Liver (tissue), 9 donors: ENCODE results near the gene RIOK1. TPM values are rescaled to one million over a fixed set of nuclear protein-coding genes. Genes with fewer than 3 reads are reported as not detected.

Source experiments
- DNase-seq: peaks from one replicate; pipeline ENCODE4 v3.0.0-alpha.2; 2017; ENCODE audit warnings: low spot score
- H3K27ac ChIP-seq, 2 donors: one replicate each; pipeline ENCODE4 v1.7.0; 2013; ENCODE audit warnings: inconsistent platforms in 2 of 2, low read length in 2 of 2, control low read depth in 1 of 2, low read depth in 1 of 2, mild to moderate bottlenecking in 1 of 2
- H3K27me3 ChIP-seq, 4 donors: one replicate each; pipeline versions ENCODE4 v1.6.1 to v1.7.0; 2013; ENCODE audit warnings: low read length in 3 of 4, inconsistent platforms in 1 of 4, mild to moderate bottlenecking in 1 of 4, moderate library complexity in 1 of 4; ENCODE audit not compliant: control insufficient read depth in 4 of 4, insufficient read depth in 4 of 4
- H3K36me3 ChIP-seq, 4 donors: one replicate each; pipeline versions ENCODE4 v1.6.1 to v1.7.0; 2013; ENCODE audit warnings: low read length in 3 of 4, mild to moderate bottlenecking in 3 of 4, low read depth in 1 of 4, moderate library complexity in 1 of 4; ENCODE audit not compliant: control insufficient read depth in 4 of 4, insufficient read depth in 3 of 4
- H3K4me1 ChIP-seq, 4 donors: one replicate each; pipeline versions ENCODE4 v1.6.1 to v1.7.0; 2013; ENCODE audit warnings: low read length in 3 of 4, mild to moderate bottlenecking in 3 of 4, moderate library complexity in 1 of 4; ENCODE audit not compliant: control insufficient read depth in 4 of 4, insufficient read depth in 4 of 4
- H3K4me3 ChIP-seq, 3 donors: one replicate each; pipeline versions ENCODE4 v1.6.1 to v1.7.0; 2013; ENCODE audit warnings: low read length in 3 of 3, control low read depth in 1 of 3, low read depth in 1 of 3, mild to moderate bottlenecking in 1 of 3
- H3K9ac ChIP-seq, 2 donors: one replicate each; pipeline ENCODE4 v1.7.0; 2013; ENCODE audit warnings: low read length in 2 of 2, mild to moderate bottlenecking in 2 of 2, moderate library complexity in 2 of 2, control low read depth in 1 of 2, low read depth in 1 of 2
- H3K9me3 ChIP-seq, 4 donors: one replicate each; pipeline versions ENCODE4 v1.6.1 to v1.7.0; 2013; ENCODE audit warnings: low read length in 3 of 4; ENCODE audit not compliant: control insufficient read depth in 4 of 4
- ATF3 ChIP-seq: IDR thresholded peaks from 2 replicates; pipeline ENCODE4 v1.6.1; 2016; ENCODE audit warnings: antibody characterized with exemption
- CTCF ChIP-seq: fragments of 150-350 bp; IDR thresholded peaks from 2 replicates; pipeline ENCODE4 v1.5.1; 2017; ENCODE audit warnings: improper control_type of control experiment, low read depth, low read length; ENCODE audit not compliant: missing input control
- EGR1 ChIP-seq, 2 donors: IDR thresholded peaks; 2 replicates each; pipeline ENCODE4 v1.6.1; 2016 to 2018; ENCODE audit warnings: antibody characterized with exemption in 2 of 2, low read depth in 2 of 2
- FOXA1 ChIP-seq: IDR thresholded peaks from 2 replicates; pipeline ENCODE4 v1.6.1; 2016; ENCODE audit warnings: antibody characterized with exemption
- FOXA2 ChIP-seq: IDR thresholded peaks from 2 replicates; pipeline ENCODE4 v1.6.1; 2016; ENCODE audit warnings: antibody characterized with exemption
- GABPA ChIP-seq, 2 donors: IDR thresholded peaks in 1 of 2; conservative IDR thresholded peaks in 1 of 2; 2 replicates each; pipeline ENCODE4 v1.6.1; 2016; ENCODE audit warnings: antibody characterized with exemption in 2 of 2, mild to moderate bottlenecking in 1 of 2, moderate library complexity in 1 of 2
- HNF4A ChIP-seq, 2 donors: conservative IDR thresholded peaks; 2 replicates each; pipeline ENCODE4 v1.6.1; 2016; ENCODE audit warnings: antibody characterized with exemption in 2 of 2, mild to moderate bottlenecking in 2 of 2
- HNF4G ChIP-seq: IDR thresholded peaks from 2 replicates; pipeline ENCODE4 v1.6.1; 2016; ENCODE audit warnings: antibody characterized with exemption
- JUND ChIP-seq, 2 donors: IDR thresholded peaks; 2 replicates each; pipeline ENCODE4 v1.6.1; 2016; ENCODE audit warnings: antibody characterized with exemption in 2 of 2
- MAX ChIP-seq: IDR thresholded peaks from 2 replicates; pipeline ENCODE4 v1.6.1; 2016; ENCODE audit warnings: antibody characterized with exemption
- NR2F2 ChIP-seq: IDR thresholded peaks from 2 replicates; pipeline ENCODE4 v1.6.1; 2016; ENCODE audit warnings: antibody characterized with exemption
- RAD21 ChIP-seq, 2 donors: IDR thresholded peaks; 2 replicates each; pipeline ENCODE4 v1.6.1; 2016; ENCODE audit warnings: antibody characterized with exemption in 2 of 2, mild to moderate bottlenecking in 2 of 2
- REST ChIP-seq: IDR thresholded peaks from 2 replicates; pipeline ENCODE4 v1.6.1; 2016; ENCODE audit warnings: antibody characterized with exemption, mild to moderate bottlenecking
- RXRA ChIP-seq, 2 donors: IDR thresholded peaks; 2 replicates each; pipeline ENCODE4 v1.6.1; 2017 to 2018; ENCODE audit warnings: antibody characterized with exemption in 2 of 2, mild to moderate bottlenecking in 1 of 2
- SP1 ChIP-seq: IDR thresholded peaks from 2 replicates; pipeline ENCODE4 v1.6.1; 2018; ENCODE audit warnings: antibody characterized with exemption, mild to moderate bottlenecking
- TAF1 ChIP-seq: conservative IDR thresholded peaks from 2 replicates; pipeline ENCODE4 v1.6.1; 2016; ENCODE audit warnings: antibody characterized with exemption, mild to moderate bottlenecking
- YY1 ChIP-seq: IDR thresholded peaks from 2 replicates; pipeline ENCODE4 v1.6.1; 2016; ENCODE audit warnings: antibody characterized with exemption, mild to moderate bottlenecking
- ZBTB33 ChIP-seq: IDR thresholded peaks from 2 replicates; pipeline ENCODE4 v1.6.1; 2016; ENCODE audit warnings: antibody characterized with exemption
- WGBS: extraction: QIAGEN DNeasy Blood & Tissue Kit; methylation state at CpG from one replicate; pipeline ENCODE4 v1.1.7; 2013; 5-methylcytosine and 5-hydroxymethylcytosine counted together
- polyA plus RNA-seq, 2 donors: library from polyadenylated mRNA; stranded (reverse) in 1 of 2; unstranded in 1 of 2; fragments of 200-250 nt in 1 of 2; fragments of >200 nt in 1 of 2; fragmentation: Nextera tagmentation in 1 of 2; extraction: Ambion mirVana in 1 of 2; gene quantifications; one replicate each; pipeline versions ENCODE4 v1.2.1 to v1.2.3, GENCODE V29; 2013 to 2015
- total RNA-seq, 2 donors: library from RNA; depleted of rRNA; stranded (reverse); fragments of >200 nt; gene quantifications; one replicate each; pipeline ENCODE4 v1.2.3, GENCODE V29; 2014
- donor health status: healthy.
- donor health status: healthy.
- donor health status: healthy.
- donor health status: healthy.
- donor health status: healthy.

The RIOK1 gene
- total and polyA plus RNA-seq, 4 donors = 4.8 to 10.0 (median 6.6) TPM

- Histone ChIP-seq H3K9ac (no peak overlapping the region), H3K4me3 (no peak overlapping the region), H3K36me3 (no peaks in the 10 kb centered on the region), H3K9me3 (no peaks in the 10 kb centered on the region), H3K4me1 (no peaks in the 10 kb centered on the region), H3K27me3 (no peaks in the 10 kb centered on the region), H3K27ac (no peak overlapping the region)
- no peak for TF ChIP-seq YY1
- no peak for TF ChIP-seq CTCF
- TF ChIP-seq MAX = no peak
- TF ChIP-seq FOXA2 = no peak
- TF ChIP-seq JUND (IDR thresholded peaks at IDR 0.05) = no peak
- no peak for TF ChIP-seq GABPA (IDR thresholded peaks at IDR 0.05 in 1 of 2, conservative IDR thresholded peaks at IDR 0.05 in 1 of 2)
- no peak for TF ChIP-seq REST
- TF ChIP-seq RAD21 (IDR thresholded peaks at IDR 0.05) = no peak
- no peak for TF ChIP-seq EGR1 (IDR thresholded peaks at IDR 0.05; ENCODE audit: low read depth in 2 of 2)
- TF ChIP-seq ZBTB33 = no peak
- no peak for TF ChIP-seq SP1
- no peak for TF ChIP-seq RXRA (IDR thresholded peaks at IDR 0.05)
- no peak for TF ChIP-seq FOXA1
- no peak for TF ChIP-seq HNF4A (conservative IDR thresholded peaks at IDR 0.05)
- no peak for TF ChIP-seq NR2F2
- TF ChIP-seq HNF4G = no peak
- no peak for TF ChIP-seq ATF3
- TF ChIP-seq TAF1 = no peak
- WGBS = 87% methylated on average over 3 of the region's 3 CpGs
- DNase-seq = no peak
These were observed 49.6 kb downstream of the RIOK1 start for GRCh38 chr6:7439228-7439627.

GRCh38 chr6:7440476-7440875 lies 50.9 kb downstream of the RIOK1 start:
- Histone ChIP-seq H3K27ac (no peak overlapping the region), H3K4me1 (no peaks in the 10 kb centered on the region), H3K9ac (no peak overlapping the region), H3K36me3 (no peaks in the 10 kb centered on the region), H3K27me3 (no peaks in the 10 kb centered on the region), H3K4me3 (no peak overlapping the region), H3K9me3 (no peaks in the 10 kb centered on the region)
- TF ChIP-seq REST (no peak), HNF4A (conservative IDR thresholded peaks at IDR 0.05) (no peak), ZBTB33 (no peak), RXRA (IDR thresholded peaks at IDR 0.05) (no peak), HNF4G (no peak), EGR1 (IDR thresholded peaks at IDR 0.05; ENCODE audit: low read depth in 2 of 2) (no peak), ATF3 (no peak), SP1 (no peak), RAD21 (IDR thresholded peaks at IDR 0.05) (no peak), NR2F2 (no peak)
- 87% methylated on average over 6 of the region's 6 CpGs for WGBS
- no peak for DNase-seq
